Pancreas (tissue), 10 donors: ENCODE results near the gene SLC22A7. TPM values are rescaled to one million over a fixed set of nuclear protein-coding genes. Genes with fewer than 3 reads are reported as not detected.

Experiments used
- ATAC-seq, 4 donors: fragments of 200-7000 bp; cut with Tn5 transposase; one replicate each; pipeline versions ENCODE4 v1.8.0 to v1.9.1; 2020; ENCODE audit warnings: mild to moderate bottlenecking in 4 of 4, moderate library complexity in 4 of 4
- DNase-seq, 6 donors: peaks; one replicate each; pipeline ENCODE4 v3.0.0-alpha.2; 2020
- FAIRE-seq: peaks from 2 replicates; lab custom pipeline; 2012; peaks lifted over from hg19 to GRCh38; lab: Jason Lieb, UNC
- H3K27ac ChIP-seq, 4 donors: fragments of 200-600 bp; sonication (generic); 1 replicate in 3 of 4; 2 replicates in 1 of 4; pipeline versions ENCODE4 v1.5.0 to v1.8.0; 2020
- H3K27me3 ChIP-seq, 4 donors: fragments of 200-600 bp; one replicate each; pipeline ENCODE4 v1.8.0; 2021
- H3K36me3 ChIP-seq, 3 donors: fragments of 200-600 bp; sonication (generic) in 1 of 3; one replicate each; pipeline versions ENCODE4 v1.5.0 to v1.8.0; 2020 to 2021
- H3K4me1 ChIP-seq, 3 donors: fragments of 200-600 bp; one replicate each; pipeline ENCODE4 v1.8.0; 2021
- H3K4me3 ChIP-seq, 4 donors: fragments of 200-600 bp; sonication (generic) in 2 of 4; one replicate each; pipeline versions ENCODE4 v1.5.0 to v1.8.0; 2020 to 2021
- H3K9me3 ChIP-seq, 4 donors: fragments of 200-600 bp; one replicate each; pipeline ENCODE4 v1.8.0; 2021
- CTCF ChIP-seq, 4 donors: fragments of 200-600 bp; sonication (generic) in 3 of 4; IDR thresholded peaks; one replicate each; pipeline versions ENCODE4 v1.5.0 to v1.8.0; 2021; ENCODE audit warnings: antibody characterized with exemption in 4 of 4
- WGBS, 2 donors: extraction: QIAGEN DNeasy Blood & Tissue Kit; methylation state at CpG; one replicate each; pipeline ENCODE4 v1.1.7; 2013; 5-methylcytosine and 5-hydroxymethylcytosine counted together
- intact Hi-C, 3 donors: fragments of 100-400 bp; cut with DNase I; formaldehyde crosslinking; loops; one replicate each; pipeline versions ENCODE4 v1.11.1 to v1.14.2; 2022
- polyA plus RNA-seq, 2 donors: library from polyadenylated mRNA; stranded (reverse); fragments of 200-250 nt; gene quantifications; one replicate each; pipeline ENCODE4 v1.2.3, GENCODE V29; 2013
- total RNA-seq, 6 donors: library from RNA; stranded (reverse); fragmentation: NEBNext Ultra II Directional in 4 of 6; extraction: Animal tissue kit (Norgen Biotek cat#: 25700) in 4 of 6; gene quantifications; one replicate each; pipeline versions ENCODE4 v1.2.1 to v1.2.4, GENCODE V29; 2021 to 2023
- donor health status: healthy with polysubstance abuse.
- donor health status: DM: no; HTN: no; CAD: no; lungs with moderate emphysema.
- donor health status: DM: no; HTN: no; CAD: no.
- donor health status: control.
- donor health status: control.
- donor health status: Bipolar disorder and iron deficiency.
- donor health status: DM: yes; HTN: yes; CAD: no.
- donor health status: DM: no; HTN: no; CAD: no.
- donor health status: DM: no; HTN: no; CAD: no.
- donor health status: DM: yes; HTN: yes; CAD: no.

SLC22A7 gene
- total and polyA plus RNA-seq, 8 donors: 0.16 TPM; not detected in 7

GRCh38 chr6:43296780-43297497 is 1.1 kb upstream of the SLC22A7 start:
- H3K27me3 ChIP-seq: no peaks in the 10 kb centered on the region
- no peaks in the 10 kb centered on the region for H3K4me1 ChIP-seq
- H3K9me3 ChIP-seq: no peaks in the 10 kb centered on the region
- DNase-seq (peak in 1 of 6 donors; percentile 25), ATAC-seq (no peak), FAIRE-seq (no peak)
- H3K27ac ChIP-seq: no peak overlapping the region
- TF ChIP-seq CTCF (IDR thresholded peaks at IDR 0.05): no peak
- no peaks in the 10 kb centered on the region for H3K36me3 ChIP-seq
- WGBS, 2 donors: 79 to 85% methylated on average over 4 to 5 of the region's 5 CpGs
- H3K4me3 ChIP-seq: no peak overlapping the region
- intact Hi-C loops: no loop called here

- intact Hi-C loops: no loop called here
- Histone ChIP-seq H3K4me1 (no peaks in the 10 kb centered on the region), H3K27ac (no peak overlapping the region), H3K4me3 (no peak overlapping the region), H3K36me3 (no peaks in the 10 kb centered on the region), H3K9me3 (no peaks in the 10 kb centered on the region), H3K27me3 (no peaks in the 10 kb centered on the region)
- TF ChIP-seq CTCF (IDR thresholded peaks at IDR 0.05): no peak
- FAIRE-seq (no peak), ATAC-seq (no peak), DNase-seq (no peak)
- 70 to 74% methylated on average over 12 of the region's 12 CpGs for WGBS, 2 donors
Measured at GRCh38 chr6:43298565-43299337, 691 bp downstream of the SLC22A7 start.

GRCh38 chr6:43299338-43300293 is 1.6 kb downstream of the SLC22A7 start:
- ATAC-seq (no peak), FAIRE-seq (no peak), DNase-seq (no peak)
- Histone ChIP-seq H3K27me3 (no peaks in the 10 kb centered on the region), H3K36me3 (no peaks in the 10 kb centered on the region), H3K4me1 (no peaks in the 10 kb centered on the region), H3K4me3 (no peak overlapping the region), H3K27ac (no peak overlapping the region), H3K9me3 (no peaks in the 10 kb centered on the region)
- 79 to 84% methylated on average over 18 of the region's 18 CpGs for WGBS, 2 donors
- no peak for TF ChIP-seq CTCF (IDR thresholded peaks at IDR 0.05)
- intact Hi-C loops: no loop called here

GRCh38 chr6:43301081-43301870 is 3.2 kb downstream of the SLC22A7 start:
- H3K27ac ChIP-seq: no peak overlapping the region
- no peak overlapping the region for H3K4me3 ChIP-seq
- ATAC-seq: no peak
- no peak for DNase-seq
- intact Hi-C loops: no loop called here
- FAIRE-seq: no peak
- no peaks in the 10 kb centered on the region for H3K9me3 ChIP-seq
- no peak for TF ChIP-seq CTCF (IDR thresholded peaks at IDR 0.05)
- no peaks in the 10 kb centered on the region for H3K27me3 ChIP-seq
- 78 to 86% methylated on average over 15 of the region's 15 CpGs for WGBS, 2 donors
- H3K36me3 ChIP-seq: no peaks in the 10 kb centered on the region
- H3K4me1 ChIP-seq: no peaks in the 10 kb centered on the region
